Adipocyte (in vitro differentiated cells): ENCODE measurements around the gene MRPL10.

Experiments
- DNase-seq: peaks from one replicate; pipeline ENCODE4 v3.0.0-alpha.2; 2015; ENCODE audit warnings: low read depth
- H3K27me3 ChIP-seq: replicated peaks from 2 replicates; pipeline ENCODE4 v1.7.0; 2013; ENCODE audit warnings: mild to moderate bottlenecking, low read length, moderate library complexity; ENCODE audit not compliant: control insufficient read depth, insufficient read depth
- H3K36me3 ChIP-seq: 2 replicates; pipeline ENCODE4 v1.7.0; 2013; ENCODE audit warnings: low read length, mild to moderate bottlenecking, moderate library complexity; ENCODE audit not compliant: control insufficient read depth, insufficient read depth, severe bottlenecking
- H3K4me1 ChIP-seq: 2 replicates; pipeline ENCODE4 v1.7.0; 2013; ENCODE audit warnings: mild to moderate bottlenecking, low read length, moderate library complexity; ENCODE audit not compliant: control insufficient read depth, insufficient read depth
- H3K4me3 ChIP-seq: 2 replicates; pipeline ENCODE4 v1.7.0; 2013; ENCODE audit warnings: mild to moderate bottlenecking, low read length, moderate library complexity
- H3K9ac ChIP-seq: 2 replicates; pipeline ENCODE4 v1.7.0; 2013; ENCODE audit warnings: mild to moderate bottlenecking, low read length, moderate library complexity
- H3K9me3 ChIP-seq: 2 replicates; pipeline ENCODE4 v1.7.0; 2013; ENCODE audit warnings: mild to moderate bottlenecking, low read length, moderate library complexity; ENCODE audit not compliant: control insufficient read depth

MRPL10 gene

GRCh38 chr17:47831003-47831933, at the start of gene MRPL10, which contains the start of gene LRRC46:
Gene MRPL10, minus strand, starts transcription at chr17:47831541. Its CDS starts 30 bp downstream, at chr17:47831511.
Gene LRRC46, plus strand, starts transcription at chr17:47831670. Its CDS starts 320 bp downstream, at chr17:47831990.
- no peaks in the 10 kb centered on the region for H3K9me3 ChIP-seq
- H3K27me3 ChIP-seq, result no peaks in the 10 kb centered on the region
- DNase-seq, result peak; percentile 98
- H3K4me1 ChIP-seq, result peaks cover 28% of the 10 kb centered on the region
- peaks cover 41% of the 10 kb centered on the region for H3K36me3 ChIP-seq
- peak within 1 kb of the TSS; percentile 94 for H3K9ac ChIP-seq
- peak within 1 kb of the TSS; percentile 97 for H3K4me3 ChIP-seq

- no peak overlapping the region for H3K9ac ChIP-seq
- no peaks in the 10 kb centered on the region for H3K27me3 ChIP-seq
- H3K9me3 ChIP-seq, result no peaks in the 10 kb centered on the region
- H3K36me3 ChIP-seq, result no peaks in the 10 kb centered on the region
- H3K4me1 ChIP-seq, result peaks cover 50% of the 10 kb centered on the region
- no peak for DNase-seq
- H3K4me3 ChIP-seq, result no peak overlapping the region
These were observed 48.6 kb upstream of the MRPL10 start for GRCh38 chr17:47879776-47880454.

GRCh38 chr17:47879028-47879585, 47.8 kb upstream of the MRPL10 start:
- DNase-seq, result no peak
- peaks cover 4% of the 10 kb centered on the region for H3K27me3 ChIP-seq

DNA sequence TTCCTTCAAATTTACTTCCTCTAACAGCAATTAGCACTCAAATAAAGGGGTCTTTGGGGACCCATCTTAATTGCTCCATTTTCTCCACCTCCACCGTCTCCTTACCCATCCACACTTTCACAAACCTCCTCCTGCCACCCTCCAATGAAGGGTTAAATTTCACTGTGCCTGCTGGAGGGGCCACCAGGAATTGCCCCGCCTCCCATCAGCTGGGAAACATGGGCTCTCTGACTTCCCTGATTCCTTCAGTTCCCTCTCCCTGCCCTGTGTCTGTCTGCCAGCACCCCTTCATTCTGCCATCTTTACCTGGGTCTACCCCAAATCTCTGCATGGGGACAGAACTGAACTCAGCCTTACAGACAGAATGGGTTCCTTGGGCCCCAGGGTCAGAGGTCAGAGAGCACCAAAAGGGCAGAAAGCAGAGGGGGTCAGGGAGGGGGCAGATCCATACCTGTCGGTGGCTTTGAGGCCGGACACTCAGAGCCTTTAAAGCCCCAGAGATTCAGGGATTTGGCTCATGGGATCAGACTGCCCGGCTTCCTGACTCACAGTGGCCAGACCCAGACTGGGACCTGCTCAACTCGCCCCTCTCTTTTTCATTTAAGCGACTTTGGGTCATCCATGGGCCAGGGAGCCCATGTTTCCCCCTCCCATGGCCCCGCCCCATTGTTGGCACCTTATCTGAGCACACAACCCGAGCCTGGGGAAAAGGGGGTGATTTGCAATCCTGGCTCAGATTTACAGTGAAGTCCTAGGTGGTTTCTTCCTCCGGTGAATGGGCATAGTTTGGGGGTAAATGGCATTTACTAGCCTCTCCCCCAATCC, 47.1 kb upstream of the MRPL10 start:
- Histone ChIP-seq H3K27me3 (peaks cover 4% of the 10 kb centered on the region), H3K4me1 (peaks cover 40% of the 10 kb centered on the region), H3K4me3 (no peak overlapping the region), H3K9me3 (no peaks in the 10 kb centered on the region), H3K36me3 (no peaks in the 10 kb centered on the region), H3K9ac (no peak overlapping the region)
- no peak for DNase-seq

More at GRCh38 chr17:47879028-47879585, 47.8 kb upstream of the MRPL10 start:
- Histone ChIP-seq H3K9ac (no peak overlapping the region), H3K4me3 (no peak overlapping the region), H3K36me3 (no peaks in the 10 kb centered on the region), H3K4me1 (peaks cover 46% of the 10 kb centered on the region), H3K9me3 (no peaks in the 10 kb centered on the region)

GRCh38 chr17:47877368-47878034, 46.2 kb upstream of the MRPL10 start:
- no peaks in the 10 kb centered on the region for H3K9me3 ChIP-seq
- H3K4me3 ChIP-seq, result no peak overlapping the region
- no peak overlapping the region for H3K9ac ChIP-seq
- no peaks in the 10 kb centered on the region for H3K36me3 ChIP-seq
- H3K27me3 ChIP-seq, result peaks cover 4% of the 10 kb centered on the region
- peaks cover 40% of the 10 kb centered on the region for H3K4me1 ChIP-seq
- no peak for DNase-seq

DNA sequence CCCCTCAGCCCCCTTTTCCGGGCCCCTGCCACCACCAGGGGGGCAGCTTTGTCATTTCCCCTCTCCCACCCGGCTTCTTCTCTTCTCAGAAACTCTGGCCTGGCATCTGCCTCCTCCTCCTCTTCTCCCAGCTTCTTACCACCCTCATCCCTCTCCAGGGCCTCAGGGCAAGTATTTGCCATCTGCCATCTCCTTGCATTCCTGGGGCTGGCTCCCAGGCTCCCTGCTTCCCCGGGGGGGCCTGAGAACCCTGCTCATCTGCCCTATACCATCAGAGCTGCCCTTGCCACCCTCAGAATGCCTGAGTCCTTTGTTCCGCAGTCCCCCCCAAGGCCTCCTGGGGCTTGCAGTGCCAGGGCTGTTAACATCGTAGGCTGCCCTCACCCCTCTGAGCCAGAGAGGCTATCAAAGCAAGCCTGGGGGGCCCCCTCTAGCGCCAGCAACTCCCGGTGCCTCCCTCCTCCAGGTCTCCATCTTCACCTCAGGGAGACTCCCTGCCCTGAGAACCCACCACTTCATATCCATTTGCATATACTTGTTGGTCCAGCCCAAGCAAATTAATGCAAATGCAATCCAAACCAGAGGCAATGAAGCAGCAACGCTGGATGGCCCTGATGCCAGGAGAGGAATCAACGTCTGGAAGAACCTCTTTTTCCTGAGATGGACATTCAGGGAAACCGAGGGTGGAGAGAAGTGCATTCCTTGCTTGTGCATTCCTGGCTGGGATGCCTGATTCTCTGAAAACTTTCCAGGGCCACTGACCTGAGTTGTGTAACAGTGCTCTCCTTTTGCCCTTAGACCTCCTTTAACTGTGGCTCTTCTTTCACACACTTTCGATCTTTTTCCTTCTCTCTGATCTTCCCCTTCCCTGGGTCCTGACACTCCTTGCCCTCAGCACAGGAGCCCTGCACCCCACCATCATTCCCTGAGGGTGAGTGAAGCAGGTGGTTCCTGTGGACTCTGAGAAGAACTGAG, 44.0 kb upstream of the MRPL10 start:
- peaks cover 10% of the 10 kb centered on the region for H3K27me3 ChIP-seq
- peaks cover 36% of the 10 kb centered on the region for H3K4me1 ChIP-seq
- peak overlapping the region; percentile 5 for H3K4me3 ChIP-seq
- no peak overlapping the region for H3K9ac ChIP-seq
- H3K9me3 ChIP-seq, result no peaks in the 10 kb centered on the region
- DNase-seq, result peak; percentile 28
- no peaks in the 10 kb centered on the region for H3K36me3 ChIP-seq

- Histone ChIP-seq H3K36me3 (no peaks in the 10 kb centered on the region), H3K4me3 (no peak overlapping the region), H3K9me3 (no peaks in the 10 kb centered on the region), H3K27me3 (peaks cover 23% of the 10 kb centered on the region), H3K4me1 (peaks cover 30% of the 10 kb centered on the region), H3K9ac (no peak overlapping the region)
- no peak for DNase-seq
These were observed 42.1 kb upstream of the MRPL10 start for GRCh38 chr17:47873200-47874090.

- Histone ChIP-seq H3K4me1 (peaks cover 23% of the 10 kb centered on the region), H3K9ac (peak overlapping the region; percentile 27), H3K27me3 (peaks cover 28% of the 10 kb centered on the region), H3K36me3 (no peaks in the 10 kb centered on the region), H3K9me3 (no peaks in the 10 kb centered on the region), H3K4me3 (no peak overlapping the region)
- no peak for DNase-seq
These were observed 41.4 kb upstream of the MRPL10 start for GRCh38 chr17:47872651-47873161.
